GM23338 (cell line): Measurements from ENCODE around the gene SSNA1. TPM values are rescaled to one million over a fixed set of nuclear protein-coding genes. Genes with fewer than 3 reads are reported as not detected.

ENCODE experiments used
- ATAC-seq: fragments of 200-7000 bp; cut with Tn5 transposase; 3 replicates; pipeline ENCODE4 v1.9.1; 2020
- DNase-seq: peaks from one replicate; pipeline ENCODE4 v3.0.0-alpha.2; 2015; ENCODE audit warnings: low spot score
- H2AFZ ChIP-seq: fragments of 200-600 bp; sonication (generic); 2 replicates; pipeline ENCODE4 v1.8.0; 2016; ENCODE audit warnings: antibody characterized with exemption, mild to moderate bottlenecking, moderate library complexity
- H3F3A ChIP-seq: fragments of 200-600 bp; sonication (generic); replicated peaks from 2 replicates; pipeline ENCODE4 v1.8.0; 2017; ENCODE audit warnings: antibody characterized with exemption, mixed run types, low read depth
- H3K27ac ChIP-seq: fragments of 200-600 bp; sonication (generic); 2 replicates; pipeline ENCODE4 v1.6.1; 2016; ENCODE audit warnings: low read depth
- H3K27me3 ChIP-seq: fragments of 200-600 bp; sonication (generic); 2 replicates; pipeline ENCODE4 v1.8.0; 2016; ENCODE audit warnings: mild to moderate bottlenecking, mixed run types, moderate library complexity; ENCODE audit not compliant: insufficient read depth
- H3K36me3 ChIP-seq: fragments of 200-600 bp; sonication (generic); 2 replicates; pipeline ENCODE4 v1.8.0; 2016; ENCODE audit warnings: mild to moderate bottlenecking; ENCODE audit not compliant: insufficient read depth
- H3K4me1 ChIP-seq: fragments of 200-600 bp; sonication (generic); 2 replicates; pipeline ENCODE4 v1.8.0; 2016; ENCODE audit warnings: mild to moderate bottlenecking, moderate library complexity; ENCODE audit not compliant: insufficient read depth
- H3K4me2 ChIP-seq: fragments of 200-600 bp; sonication (generic); 2 replicates; pipeline ENCODE4 v1.7.1; 2017; ENCODE audit warnings: mixed run types
- H3K4me3 ChIP-seq: fragments of 200-600 bp; sonication (generic); 2 replicates; pipeline ENCODE4 v1.6.1; 2016; ENCODE audit warnings: mixed run types
- H3K79me2 ChIP-seq: fragments of 200-600 bp; sonication (generic); replicated peaks from 2 replicates; pipeline ENCODE4 v1.8.0; 2017; ENCODE audit warnings: mild to moderate bottlenecking; ENCODE audit not compliant: insufficient read depth
- H3K9me2 ChIP-seq: fragments of 200-600 bp; sonication (generic); 2 replicates; pipeline ENCODE4 v1.8.0; 2017; ENCODE audit not compliant: insufficient read depth
- H4K20me1 ChIP-seq: fragments of 200-600 bp; sonication (generic); replicated peaks from 2 replicates; pipeline ENCODE4 v1.8.0; 2017; ENCODE audit warnings: mild to moderate bottlenecking; ENCODE audit not compliant: insufficient read depth
- H3K27ac Mint-ChIP-seq: 2 replicates; pipeline ENCODE4 v1.8.0; 2020; ENCODE audit warnings: inconsistent platforms, mild to moderate bottlenecking, moderate library complexity, mixed read lengths
- H3K27me3 Mint-ChIP-seq: 3 replicates; pipeline ENCODE4 v1.8.0; 2022; ENCODE audit warnings: low read depth, mild to moderate bottlenecking, moderate library complexity, mixed read lengths, inconsistent platforms; ENCODE audit not compliant: insufficient read depth, poor library complexity
- H3K36me3 Mint-ChIP-seq: 3 replicates; pipeline ENCODE4 v1.8.0; 2021; ENCODE audit warnings: low read depth, mild to moderate bottlenecking, inconsistent platforms, moderate library complexity, mixed read lengths
- H3K4me1 Mint-ChIP-seq: 3 replicates; pipeline ENCODE4 v1.8.0; 2020; ENCODE audit warnings: mild to moderate bottlenecking, inconsistent platforms, mixed read lengths
- H3K4me3 Mint-ChIP-seq: 3 replicates; pipeline ENCODE4 v1.8.0; 2021; ENCODE audit warnings: moderate library complexity, mild to moderate bottlenecking, inconsistent platforms, mixed read lengths
- H3K9me3 Mint-ChIP-seq: 3 replicates; pipeline ENCODE4 v1.8.0; 2020; ENCODE audit warnings: moderate library complexity, mild to moderate bottlenecking, inconsistent platforms, mixed read lengths
- CREB1 ChIP-seq: fragments of 250-450 bp; sonication (Bioruptor Pico); IDR thresholded peaks from 2 replicates; pipeline ENCODE4 v1.5.0; 2020; ENCODE audit warnings: low read depth, mild to moderate bottlenecking, moderate library complexity
- JUNB ChIP-seq: IDR thresholded peaks from one replicate; pipeline ENCODE4 v1.6.1; 2016; ENCODE audit warnings: antibody characterized with exemption; ENCODE audit not compliant: unreplicated experiment
- NANOG ChIP-seq: IDR thresholded peaks from 2 replicates; pipeline ENCODE4 v1.6.1; 2016; ENCODE audit warnings: antibody characterized with exemption, borderline replicate concordance
- POLR2AphosphoS5 ChIP-seq: IDR thresholded peaks from 2 replicates; pipeline ENCODE4 v1.6.1; 2016; ENCODE audit warnings: antibody characterized with exemption, low read depth
- STAT1 ChIP-seq: IDR thresholded peaks from one replicate; pipeline ENCODE4 v1.6.1; 2016; ENCODE audit warnings: antibody characterized with exemption; ENCODE audit not compliant: unreplicated experiment
- ZNF114 ChIP-seq: fragments of 250-450 bp; sonication (Bioruptor Pico); IDR thresholded peaks from 2 replicates; pipeline ENCODE4 v1.5.0; 2020; ENCODE audit warnings: mild to moderate bottlenecking, moderate library complexity
- polyA plus RNA-seq: library from polyadenylated mRNA; unstranded; fragments of >200 nt; fragmentation: Nextera tagmentation; extraction: Ambion mirVana; gene quantifications from 2 replicates; pipeline ENCODE4 v1.2.1, GENCODE V29; 2016
- total RNA-seq: library from RNA; depleted of rRNA; stranded (reverse); fragments of >200 nt; shearing (Covaris generic); gene quantifications from 2 replicates; pipeline ENCODE4 v1.2.3, GENCODE V29; 2014
- TF ChIP-seq, protein P1 (sequence below): fragments of 250-450 bp; sonication (Bioruptor Pico); IDR thresholded peaks from 2 replicates; pipeline ENCODE4 v1.5.0; 2020; ENCODE audit warnings: mild to moderate bottlenecking, moderate library complexity
- TF ChIP-seq, protein P2 (sequence below): IDR thresholded peaks from one replicate; pipeline ENCODE4 v1.6.1; 2018; ENCODE audit warnings: antibody characterized with exemption; ENCODE audit not compliant: unreplicated experiment
- TF ChIP-seq, protein P3 (sequence below): IDR thresholded peaks from 2 replicates; pipeline ENCODE4 v1.6.1; 2016; ENCODE audit warnings: antibody characterized with exemption

SSNA1 gene
- total and polyA plus RNA-seq, 2 experiments from 2014 or later, result 132 to 154 TPM

DNA sequence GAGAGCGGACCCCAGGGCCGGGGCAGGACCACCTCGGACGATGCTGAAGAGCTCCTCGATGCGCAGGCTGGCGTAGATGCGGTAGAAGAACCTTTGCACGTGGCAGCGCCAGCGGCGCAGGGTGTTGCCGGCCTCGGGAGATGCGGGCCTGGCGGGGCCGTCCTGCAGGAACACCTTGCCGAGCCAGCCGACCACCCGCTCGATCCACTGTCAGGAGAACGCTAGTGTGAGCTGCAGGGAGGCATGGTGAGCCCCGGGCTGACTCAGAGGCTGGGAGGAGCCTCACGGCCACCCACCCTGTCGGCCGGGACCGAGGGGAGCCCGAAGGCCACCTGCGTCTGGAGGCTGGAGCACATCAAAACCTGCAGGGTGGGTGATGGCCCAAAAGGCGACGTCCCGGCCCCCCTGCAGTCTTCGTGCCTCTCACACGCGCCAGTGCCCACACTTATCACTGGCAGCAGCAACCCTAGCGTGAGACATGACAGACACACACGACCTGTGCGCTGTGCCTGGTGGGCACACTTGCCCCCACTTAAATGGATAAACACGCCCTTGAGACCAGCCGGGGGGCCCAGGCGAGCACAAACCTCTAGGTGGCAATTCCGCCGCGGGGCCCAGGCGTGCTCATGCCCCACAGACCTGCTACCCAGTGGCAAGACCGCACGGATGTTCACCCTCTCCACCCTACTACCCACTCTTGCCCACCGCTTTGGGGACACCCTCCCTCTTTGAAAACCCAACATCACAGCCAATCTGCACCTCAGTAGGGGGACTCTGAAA is 3.4 kb upstream of the SSNA1 start (continued):
- TF ChIP-seq, protein P1, sequence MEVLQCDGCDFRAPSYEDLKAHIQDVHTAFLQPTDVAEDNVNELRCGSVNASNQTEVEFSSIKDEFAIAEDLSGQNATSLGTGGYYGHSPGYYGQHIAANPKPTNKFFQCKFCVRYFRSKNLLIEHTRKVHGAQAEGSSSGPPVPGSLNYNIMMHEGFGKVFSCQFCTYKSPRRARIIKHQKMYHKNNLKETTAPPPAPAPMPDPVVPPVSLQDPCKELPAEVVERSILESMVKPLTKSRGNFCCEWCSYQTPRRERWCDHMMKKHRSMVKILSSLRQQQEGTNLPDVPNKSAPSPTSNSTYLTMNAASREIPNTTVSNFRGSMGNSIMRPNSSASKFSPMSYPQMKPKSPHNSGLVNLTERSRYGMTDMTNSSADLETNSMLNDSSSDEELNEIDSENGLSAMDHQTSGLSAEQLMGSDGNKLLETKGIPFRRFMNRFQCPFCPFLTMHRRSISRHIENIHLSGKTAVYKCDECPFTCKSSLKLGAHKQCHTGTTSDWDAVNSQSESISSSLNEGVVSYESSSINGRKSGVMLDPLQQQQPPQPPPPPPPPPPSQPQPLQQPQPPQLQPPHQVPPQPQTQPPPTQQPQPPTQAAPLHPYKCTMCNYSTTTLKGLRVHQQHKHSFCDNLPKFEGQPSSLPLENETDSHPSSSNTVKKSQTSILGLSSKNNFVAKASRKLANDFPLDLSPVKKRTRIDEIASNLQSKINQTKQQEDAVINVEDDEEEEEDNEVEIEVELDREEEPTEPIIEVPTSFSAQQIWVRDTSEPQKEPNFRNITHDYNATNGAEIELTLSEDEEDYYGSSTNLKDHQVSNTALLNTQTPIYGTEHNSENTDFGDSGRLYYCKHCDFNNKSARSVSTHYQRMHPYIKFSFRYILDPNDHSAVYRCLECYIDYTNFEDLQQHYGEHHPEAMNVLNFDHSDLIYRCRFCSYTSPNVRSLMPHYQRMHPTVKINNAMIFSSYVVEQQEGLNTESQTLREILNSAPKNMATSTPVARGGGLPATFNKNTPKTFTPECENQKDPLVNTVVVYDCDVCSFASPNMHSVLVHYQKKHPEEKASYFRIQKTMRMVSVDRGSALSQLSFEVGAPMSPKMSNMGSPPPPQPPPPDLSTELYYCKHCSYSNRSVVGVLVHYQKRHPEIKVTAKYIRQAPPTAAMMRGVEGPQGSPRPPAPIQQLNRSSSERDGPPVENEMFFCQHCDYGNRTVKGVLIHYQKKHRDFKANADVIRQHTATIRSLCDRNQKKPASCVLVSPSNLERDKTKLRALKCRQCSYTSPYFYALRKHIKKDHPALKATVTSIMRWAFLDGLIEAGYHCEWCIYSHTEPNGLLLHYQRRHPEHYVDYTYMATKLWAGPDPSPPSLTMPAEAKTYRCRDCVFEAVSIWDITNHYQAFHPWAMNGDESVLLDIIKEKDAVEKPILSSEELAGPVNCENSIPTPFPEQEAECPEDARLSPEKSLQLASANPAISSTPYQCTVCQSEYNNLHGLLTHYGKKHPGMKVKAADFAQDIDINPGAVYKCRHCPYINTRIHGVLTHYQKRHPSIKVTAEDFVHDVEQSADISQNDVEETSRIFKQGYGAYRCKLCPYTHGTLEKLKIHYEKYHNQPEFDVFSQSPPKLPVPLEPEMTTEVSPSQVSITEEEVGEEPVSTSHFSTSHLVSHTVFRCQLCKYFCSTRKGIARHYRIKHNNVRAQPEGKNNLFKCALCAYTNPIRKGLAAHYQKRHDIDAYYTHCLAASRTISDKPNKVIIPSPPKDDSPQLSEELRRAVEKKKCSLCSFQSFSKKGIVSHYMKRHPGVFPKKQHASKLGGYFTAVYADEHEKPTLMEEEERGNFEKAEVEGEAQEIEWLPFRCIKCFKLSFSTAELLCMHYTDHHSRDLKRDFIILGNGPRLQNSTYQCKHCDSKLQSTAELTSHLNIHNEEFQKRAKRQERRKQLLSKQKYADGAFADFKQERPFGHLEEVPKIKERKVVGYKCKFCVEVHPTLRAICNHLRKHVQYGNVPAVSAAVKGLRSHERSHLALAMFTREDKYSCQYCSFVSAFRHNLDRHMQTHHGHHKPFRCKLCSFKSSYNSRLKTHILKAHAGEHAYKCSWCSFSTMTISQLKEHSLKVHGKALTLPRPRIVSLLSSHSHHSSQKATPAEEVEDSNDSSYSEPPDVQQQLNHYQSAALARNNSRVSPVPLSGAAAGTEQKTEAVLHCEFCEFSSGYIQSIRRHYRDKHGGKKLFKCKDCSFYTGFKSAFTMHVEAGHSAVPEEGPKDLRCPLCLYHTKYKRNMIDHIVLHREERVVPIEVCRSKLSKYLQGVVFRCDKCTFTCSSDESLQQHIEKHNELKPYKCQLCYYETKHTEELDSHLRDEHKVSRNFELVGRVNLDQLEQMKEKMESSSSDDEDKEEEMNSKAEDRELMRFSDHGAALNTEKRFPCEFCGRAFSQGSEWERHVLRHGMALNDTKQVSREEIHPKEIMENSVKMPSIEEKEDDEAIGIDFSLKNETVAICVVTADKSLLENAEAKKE (CRISPR knock-in tag), result no peak
- no peak for TF ChIP-seq STAT1
- no peak for TF ChIP-seq NANOG
- no peak for TF ChIP-seq ZNF114 (CRISPR knock-in tag)

DNA sequence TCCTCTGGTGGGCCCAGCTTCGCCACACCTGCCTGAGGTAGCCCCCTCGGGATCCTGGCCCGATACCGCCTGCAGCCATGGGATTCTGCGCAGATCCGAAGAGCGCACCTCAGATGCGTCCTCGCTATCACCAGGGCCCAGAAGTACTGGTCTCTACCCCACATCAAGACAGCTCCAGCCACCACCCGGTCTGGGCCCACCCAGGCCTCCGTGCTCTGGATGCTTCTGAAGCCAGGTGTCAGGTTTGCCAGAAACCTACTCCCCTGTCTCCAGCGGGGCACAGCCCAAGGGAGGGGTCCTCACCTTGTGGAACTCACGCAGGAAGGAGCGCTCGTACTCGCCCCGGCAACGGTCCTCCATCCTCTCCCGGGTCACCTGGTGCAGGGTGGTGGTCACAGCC is 2.6 kb upstream of the SSNA1 start:
- H3K4me2 ChIP-seq, result no peak overlapping the region
- H3K4me3 ChIP-seq, result no peak overlapping the region
- ATAC-seq (no peak), DNase-seq (no peak)
- Mint-ChIP-seq H3K9me3 (no peaks in the 10 kb centered on the region), H3K4me3 (no peak overlapping the region; the same call in 2 of the 3 replicates), H3K4me1 (peaks cover 9% of the 10 kb centered on the region), H3K27ac (no peak overlapping the region), H3K36me3 (peaks cover 26% of the 10 kb centered on the region), H3K27me3 (peaks cover 13% of the 10 kb centered on the region)
- 0 out of 2 replicates have a peak, but pooled peaks cover 5% of the 10 kb centered on the region for H4K20me1 ChIP-seq
- no peaks in the 10 kb centered on the region for H3K36me3 ChIP-seq
- no peaks in the 10 kb centered on the region for H3K27me3 ChIP-seq
- H3K9me2 ChIP-seq, result no peaks in the 10 kb centered on the region
- 0 out of 2 replicates have a peak, but pooled peaks cover 4% of the 10 kb centered on the region for H3F3A ChIP-seq
- H3K79me2 ChIP-seq, result peaks cover 25% of the 10 kb centered on the region
- no peak overlapping the region for H2AFZ ChIP-seq
- H3K4me1 ChIP-seq, result peaks cover 13% of the 10 kb centered on the region
- no peak overlapping the region for H3K27ac ChIP-seq
- TF ChIP-seq CREB1 (CRISPR knock-in tag), result no peak
- TF ChIP-seq, protein P2, sequence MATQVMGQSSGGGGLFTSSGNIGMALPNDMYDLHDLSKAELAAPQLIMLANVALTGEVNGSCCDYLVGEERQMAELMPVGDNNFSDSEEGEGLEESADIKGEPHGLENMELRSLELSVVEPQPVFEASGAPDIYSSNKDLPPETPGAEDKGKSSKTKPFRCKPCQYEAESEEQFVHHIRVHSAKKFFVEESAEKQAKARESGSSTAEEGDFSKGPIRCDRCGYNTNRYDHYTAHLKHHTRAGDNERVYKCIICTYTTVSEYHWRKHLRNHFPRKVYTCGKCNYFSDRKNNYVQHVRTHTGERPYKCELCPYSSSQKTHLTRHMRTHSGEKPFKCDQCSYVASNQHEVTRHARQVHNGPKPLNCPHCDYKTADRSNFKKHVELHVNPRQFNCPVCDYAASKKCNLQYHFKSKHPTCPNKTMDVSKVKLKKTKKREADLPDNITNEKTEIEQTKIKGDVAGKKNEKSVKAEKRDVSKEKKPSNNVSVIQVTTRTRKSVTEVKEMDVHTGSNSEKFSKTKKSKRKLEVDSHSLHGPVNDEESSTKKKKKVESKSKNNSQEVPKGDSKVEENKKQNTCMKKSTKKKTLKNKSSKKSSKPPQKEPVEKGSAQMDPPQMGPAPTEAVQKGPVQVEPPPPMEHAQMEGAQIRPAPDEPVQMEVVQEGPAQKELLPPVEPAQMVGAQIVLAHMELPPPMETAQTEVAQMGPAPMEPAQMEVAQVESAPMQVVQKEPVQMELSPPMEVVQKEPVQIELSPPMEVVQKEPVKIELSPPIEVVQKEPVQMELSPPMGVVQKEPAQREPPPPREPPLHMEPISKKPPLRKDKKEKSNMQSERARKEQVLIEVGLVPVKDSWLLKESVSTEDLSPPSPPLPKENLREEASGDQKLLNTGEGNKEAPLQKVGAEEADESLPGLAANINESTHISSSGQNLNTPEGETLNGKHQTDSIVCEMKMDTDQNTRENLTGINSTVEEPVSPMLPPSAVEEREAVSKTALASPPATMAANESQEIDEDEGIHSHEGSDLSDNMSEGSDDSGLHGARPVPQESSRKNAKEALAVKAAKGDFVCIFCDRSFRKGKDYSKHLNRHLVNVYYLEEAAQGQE, result no peak
- TF ChIP-seq, protein P3, sequence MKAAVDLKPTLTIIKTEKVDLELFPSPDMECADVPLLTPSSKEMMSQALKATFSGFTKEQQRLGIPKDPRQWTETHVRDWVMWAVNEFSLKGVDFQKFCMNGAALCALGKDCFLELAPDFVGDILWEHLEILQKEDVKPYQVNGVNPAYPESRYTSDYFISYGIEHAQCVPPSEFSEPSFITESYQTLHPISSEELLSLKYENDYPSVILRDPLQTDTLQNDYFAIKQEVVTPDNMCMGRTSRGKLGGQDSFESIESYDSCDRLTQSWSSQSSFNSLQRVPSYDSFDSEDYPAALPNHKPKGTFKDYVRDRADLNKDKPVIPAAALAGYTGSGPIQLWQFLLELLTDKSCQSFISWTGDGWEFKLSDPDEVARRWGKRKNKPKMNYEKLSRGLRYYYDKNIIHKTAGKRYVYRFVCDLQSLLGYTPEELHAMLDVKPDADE, result no peak
- TF ChIP-seq JUNB, result no peak
- no peak for TF ChIP-seq POLR2AphosphoS5
